Neural cell (in vitro differentiated cells): ENCODE measurements around the gene SERTAD1. TPM values are rescaled to one million over a fixed set of nuclear protein-coding genes. Genes with fewer than 3 reads are reported as not detected.

Source experiments
- H2AFZ ChIP-seq: fragments of 200-600, 300-800 bp; sonication (generic), shearing (Covaris generic); 2 replicates; pipeline ENCODE4 v1.6.0; 2014; ENCODE audit warnings: low read depth, mild to moderate bottlenecking, antibody characterized with exemption, low read length, moderate library complexity
- H3F3A ChIP-seq: fragments of 200-600 bp; shearing (Covaris generic); 2 replicates; pipeline ENCODE4 v1.6.1; 2016; ENCODE audit warnings: mild to moderate bottlenecking, moderate library complexity, mixed read lengths, antibody characterized with exemption, low read length; ENCODE audit not compliant: insufficient read depth, poor library complexity, severe bottlenecking
- H3K27ac ChIP-seq: fragments of 200-600, 300-800 bp; sonication (generic), shearing (Covaris generic); 2 replicates; pipeline ENCODE4 v1.5.1; 2014; ENCODE audit warnings: mild to moderate bottlenecking, low read length, moderate library complexity
- H3K27me3 ChIP-seq: fragments of 300-800, 200-600 bp; sonication (generic), shearing (Covaris generic); 2 replicates; pipeline ENCODE4 v1.6.0; 2014; ENCODE audit warnings: mild to moderate bottlenecking, low read depth, low read length, moderate library complexity; ENCODE audit not compliant: insufficient read depth
- H3K36me3 ChIP-seq: fragments of 300-800, 200-600 bp; sonication (generic), shearing (Covaris generic); 2 replicates; pipeline ENCODE4 v1.5.1; 2014; ENCODE audit warnings: mild to moderate bottlenecking, antibody characterized with exemption, low read length, moderate library complexity; ENCODE audit not compliant: insufficient read depth
- H3K4me2 ChIP-seq: fragments of 300-800, 200-600 bp; sonication (generic), shearing (Covaris generic); 2 replicates; pipeline ENCODE4 v1.6.0; 2014; ENCODE audit warnings: mild to moderate bottlenecking, low read length
- H3K4me3 ChIP-seq: fragments of 300-800, 200-600 bp; sonication (generic), shearing (Covaris generic); 2 replicates; pipeline ENCODE4 v1.5.1; 2014; ENCODE audit warnings: mild to moderate bottlenecking, low read length, moderate library complexity
- H3K79me2 ChIP-seq: fragments of 200-600 bp; shearing (Covaris generic); replicated peaks from 2 replicates; pipeline ENCODE4 v1.6.0; 2014; ENCODE audit warnings: mild to moderate bottlenecking, low read length, moderate library complexity; ENCODE audit not compliant: insufficient read depth
- H3K9ac ChIP-seq: fragments of 300-800, 200-600 bp; sonication (generic), shearing (Covaris generic); 2 replicates; pipeline ENCODE4 v1.6.1; 2016; ENCODE audit warnings: mild to moderate bottlenecking, low read length, mixed read lengths
- H3K9me2 ChIP-seq: fragments of 200-600 bp; shearing (Covaris generic); 2 replicates; pipeline ENCODE4 v1.6.1; 2016; ENCODE audit warnings: mild to moderate bottlenecking, low read length, mixed read lengths; ENCODE audit not compliant: insufficient read depth
- H3K9me3 ChIP-seq: fragments of 200-600, 300-800 bp; sonication (generic), shearing (Covaris generic); 2 replicates; pipeline ENCODE4 v1.6.1; 2016; ENCODE audit warnings: mild to moderate bottlenecking, mixed run types, low read length, moderate library complexity, mixed read lengths
- H4K20me1 ChIP-seq: fragments of 200-600 bp; shearing (Covaris generic); 2 replicates; pipeline ENCODE4 v1.6.1; 2016; ENCODE audit warnings: mild to moderate bottlenecking, mixed run types; ENCODE audit not compliant: insufficient read depth
- EP300 ChIP-seq: fragments of 450-650 bp; conservative IDR thresholded peaks from 2 replicates; pipeline ENCODE4 v1.6.1; 2014; ENCODE audit warnings: antibody characterized with exemption, mild to moderate bottlenecking, moderate library complexity; ENCODE audit not compliant: poor library complexity, severe bottlenecking
- EZH2 ChIP-seq: fragments of 200-600, 300-800 bp; shearing (Covaris generic), sonication (generic); IDR thresholded peaks from 2 replicates; pipeline ENCODE4 v1.6.1; 2014; ENCODE audit warnings: antibody characterized with exemption, low read length, borderline replicate concordance, mild to moderate bottlenecking; ENCODE audit not compliant: insufficient read depth, poor library complexity, severe bottlenecking
- MXI1 ChIP-seq: fragments of 450-650 bp; conservative IDR thresholded peaks from 2 replicates; pipeline ENCODE4 v1.6.1; 2014; ENCODE audit warnings: antibody characterized with exemption, mild to moderate bottlenecking; ENCODE audit not compliant: poor library complexity, severe bottlenecking
- POLR2AphosphoS5 ChIP-seq: IDR thresholded peaks from 2 replicates; pipeline ENCODE4 v1.6.1; 2012
- RAD21 ChIP-seq: fragments of 450-650 bp; conservative IDR thresholded peaks from 2 replicates; pipeline ENCODE4 v1.6.1; 2014; ENCODE audit warnings: antibody characterized with exemption, mild to moderate bottlenecking, moderate library complexity
- SMC3 ChIP-seq: fragments of 450-650 bp; conservative IDR thresholded peaks from 2 replicates; pipeline ENCODE4 v1.6.1; 2014; ENCODE audit warnings: antibody characterized with exemption, mild to moderate bottlenecking, moderate library complexity; ENCODE audit not compliant: poor library complexity
- TAF1 ChIP-seq: IDR thresholded peaks from 2 replicates; pipeline ENCODE4 v1.6.1; 2012; ENCODE audit warnings: low read depth
- polyA plus RNA-seq: library from polyadenylated mRNA; depleted of rRNA; stranded (reverse); fragments of >200 nt; gene quantifications from 2 replicates; pipeline ENCODE4 v1.2.3, GENCODE V29; 2014
- TF ChIP-seq, protein P1 (sequence below): IDR thresholded peaks from 2 replicates; pipeline ENCODE4 v1.6.1; 2012; ENCODE audit warnings: borderline replicate concordance
- TF ChIP-seq, protein P2 (sequence below): fragments of 450-650 bp; IDR thresholded peaks from 2 replicates; pipeline ENCODE4 v1.5.1; 2014; ENCODE audit warnings: antibody characterized with exemption, mild to moderate bottlenecking, moderate library complexity; ENCODE audit not compliant: poor library complexity, severe bottlenecking

Gene SERTAD1
- polyA plus RNA-seq, 1 donor from 2014 or later: 3.3 TPM

- Histone ChIP-seq H3K9me2 (no peaks in the 10 kb centered on the region), H3K79me2 (peaks cover 19% of the 10 kb centered on the region), H3K4me2 (peak within 1 kb of the TSS; percentile 91), H3F3A (peaks cover 4% of the 10 kb centered on the region), H3K36me3 (no peaks in the 10 kb centered on the region), H3K27ac (peak within 1 kb of the TSS; percentile 94), H4K20me1 (no peaks in the 10 kb centered on the region), H3K9ac (peak within 1 kb of the TSS; percentile 87), H3K9me3 (no peaks in the 10 kb centered on the region), H3K27me3 (no peaks in the 10 kb centered on the region), H3K4me3 (peak within 1 kb of the TSS; percentile 78), H2AFZ (peak within 1 kb of the TSS; percentile 96)
- no peak for TF ChIP-seq RAD21
- TF ChIP-seq POLR2AphosphoS5: peak; percentile 72
- TF ChIP-seq, protein P1, sequence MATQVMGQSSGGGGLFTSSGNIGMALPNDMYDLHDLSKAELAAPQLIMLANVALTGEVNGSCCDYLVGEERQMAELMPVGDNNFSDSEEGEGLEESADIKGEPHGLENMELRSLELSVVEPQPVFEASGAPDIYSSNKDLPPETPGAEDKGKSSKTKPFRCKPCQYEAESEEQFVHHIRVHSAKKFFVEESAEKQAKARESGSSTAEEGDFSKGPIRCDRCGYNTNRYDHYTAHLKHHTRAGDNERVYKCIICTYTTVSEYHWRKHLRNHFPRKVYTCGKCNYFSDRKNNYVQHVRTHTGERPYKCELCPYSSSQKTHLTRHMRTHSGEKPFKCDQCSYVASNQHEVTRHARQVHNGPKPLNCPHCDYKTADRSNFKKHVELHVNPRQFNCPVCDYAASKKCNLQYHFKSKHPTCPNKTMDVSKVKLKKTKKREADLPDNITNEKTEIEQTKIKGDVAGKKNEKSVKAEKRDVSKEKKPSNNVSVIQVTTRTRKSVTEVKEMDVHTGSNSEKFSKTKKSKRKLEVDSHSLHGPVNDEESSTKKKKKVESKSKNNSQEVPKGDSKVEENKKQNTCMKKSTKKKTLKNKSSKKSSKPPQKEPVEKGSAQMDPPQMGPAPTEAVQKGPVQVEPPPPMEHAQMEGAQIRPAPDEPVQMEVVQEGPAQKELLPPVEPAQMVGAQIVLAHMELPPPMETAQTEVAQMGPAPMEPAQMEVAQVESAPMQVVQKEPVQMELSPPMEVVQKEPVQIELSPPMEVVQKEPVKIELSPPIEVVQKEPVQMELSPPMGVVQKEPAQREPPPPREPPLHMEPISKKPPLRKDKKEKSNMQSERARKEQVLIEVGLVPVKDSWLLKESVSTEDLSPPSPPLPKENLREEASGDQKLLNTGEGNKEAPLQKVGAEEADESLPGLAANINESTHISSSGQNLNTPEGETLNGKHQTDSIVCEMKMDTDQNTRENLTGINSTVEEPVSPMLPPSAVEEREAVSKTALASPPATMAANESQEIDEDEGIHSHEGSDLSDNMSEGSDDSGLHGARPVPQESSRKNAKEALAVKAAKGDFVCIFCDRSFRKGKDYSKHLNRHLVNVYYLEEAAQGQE: peak; percentile 75
- no peak for TF ChIP-seq EZH2
- TF ChIP-seq EP300: peak; percentile 74
- TF ChIP-seq, protein P2, sequence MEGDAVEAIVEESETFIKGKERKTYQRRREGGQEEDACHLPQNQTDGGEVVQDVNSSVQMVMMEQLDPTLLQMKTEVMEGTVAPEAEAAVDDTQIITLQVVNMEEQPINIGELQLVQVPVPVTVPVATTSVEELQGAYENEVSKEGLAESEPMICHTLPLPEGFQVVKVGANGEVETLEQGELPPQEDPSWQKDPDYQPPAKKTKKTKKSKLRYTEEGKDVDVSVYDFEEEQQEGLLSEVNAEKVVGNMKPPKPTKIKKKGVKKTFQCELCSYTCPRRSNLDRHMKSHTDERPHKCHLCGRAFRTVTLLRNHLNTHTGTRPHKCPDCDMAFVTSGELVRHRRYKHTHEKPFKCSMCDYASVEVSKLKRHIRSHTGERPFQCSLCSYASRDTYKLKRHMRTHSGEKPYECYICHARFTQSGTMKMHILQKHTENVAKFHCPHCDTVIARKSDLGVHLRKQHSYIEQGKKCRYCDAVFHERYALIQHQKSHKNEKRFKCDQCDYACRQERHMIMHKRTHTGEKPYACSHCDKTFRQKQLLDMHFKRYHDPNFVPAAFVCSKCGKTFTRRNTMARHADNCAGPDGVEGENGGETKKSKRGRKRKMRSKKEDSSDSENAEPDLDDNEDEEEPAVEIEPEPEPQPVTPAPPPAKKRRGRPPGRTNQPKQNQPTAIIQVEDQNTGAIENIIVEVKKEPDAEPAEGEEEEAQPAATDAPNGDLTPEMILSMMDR: no peak
- TF ChIP-seq MXI1: peak; percentile 82
- TF ChIP-seq TAF1: peak; percentile 58
- no peak for TF ChIP-seq SMC3
Observed at GRCh38 chr19:40444000-40444824, 18.4 kb upstream of the SERTAD1 start, which contains the start of gene SERTAD3. Gene SERTAD3 (minus strand): TSS chr19:40444335. CDS start chr19:40442080, 2,255 bp downstream.

DNA sequence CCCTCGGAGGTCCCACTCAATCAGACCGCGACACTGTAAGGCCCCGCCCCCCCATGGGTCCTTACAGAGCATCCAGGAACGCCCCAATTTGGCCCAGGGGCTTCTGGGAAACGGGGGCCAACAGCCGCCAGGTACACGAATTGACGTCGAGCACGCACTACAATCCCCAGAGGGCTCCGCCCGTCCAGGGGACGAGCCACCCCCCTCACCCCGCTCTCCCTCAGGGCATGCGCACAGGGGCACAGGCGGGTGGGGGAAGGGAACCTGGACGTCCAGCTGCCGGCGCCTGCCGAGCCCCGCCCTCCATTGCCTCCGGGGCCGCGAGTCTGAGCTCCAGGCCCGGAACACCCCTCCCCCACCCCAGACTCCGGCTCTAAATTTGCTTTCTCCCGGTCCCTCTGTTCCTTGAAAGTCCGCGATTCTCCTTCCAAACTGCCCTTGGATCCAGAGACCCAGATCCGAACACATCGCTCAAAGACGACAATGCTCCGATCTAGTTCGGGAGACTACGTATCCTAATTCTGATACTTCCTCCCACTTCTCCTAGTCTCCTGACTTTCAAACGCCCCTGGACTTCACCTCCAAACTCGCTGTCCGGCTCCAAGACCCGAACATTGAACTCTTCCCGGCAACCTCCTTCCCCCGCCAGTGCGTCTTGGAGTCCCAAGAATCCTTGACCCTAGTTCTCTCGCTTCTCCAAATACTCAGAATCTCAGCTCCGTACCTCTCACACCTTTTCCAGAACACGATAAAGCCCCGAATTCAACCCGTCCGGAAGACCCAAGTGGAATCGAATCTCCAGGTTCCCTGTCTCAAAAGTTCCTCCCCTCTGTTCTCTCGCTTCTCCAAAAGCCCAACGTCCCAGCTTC lies 17.6 kb upstream of the SERTAD1 start:
- Histone ChIP-seq H3K9me3 (no peaks in the 10 kb centered on the region), H3K27ac (peak overlapping the region; percentile 94), H3K36me3 (no peaks in the 10 kb centered on the region), H3K79me2 (peaks cover 19% of the 10 kb centered on the region), H4K20me1 (no peaks in the 10 kb centered on the region), H3K27me3 (no peaks in the 10 kb centered on the region), H2AFZ (peak overlapping the region; percentile 96), H3K9ac (peak overlapping the region; percentile 87), H3K4me2 (peak overlapping the region; percentile 46), H3F3A (peaks cover 4% of the 10 kb centered on the region), H3K9me2 (no peaks in the 10 kb centered on the region), H3K4me3 (peak overlapping the region; percentile 78)
- TF ChIP-seq EP300 (peak; percentile 23), EZH2 (no peak), MXI1 (peak; percentile 49), POLR2AphosphoS5 (peak; percentile 54), TAF1 (no peak), SMC3 (peak; percentile 15), RAD21 (peak; percentile 33)
- TF ChIP-seq, protein P1: no peak
